GM18909 (cell line): Measurements from ENCODE around the gene CNFN.
"Not testable (repeated sequence)": the region's sequence is repeated elsewhere in the genome, so short reads cannot be mapped to it uniquely, and the experiment has no call there.

Experiments
- ATAC-seq: cut with Tn5 transposase; IDR thresholded peaks from one replicate; pipeline ENCODE4 v1.9.1; 2021; ENCODE audit warnings: mild to moderate bottlenecking; ENCODE audit not compliant: unreplicated experiment, poor library complexity

Gene CNFN

GRCh38 chr19:42353341-42354015 lies 36.6 kb downstream of the CNFN start:
- no peak for ATAC-seq

DNA sequence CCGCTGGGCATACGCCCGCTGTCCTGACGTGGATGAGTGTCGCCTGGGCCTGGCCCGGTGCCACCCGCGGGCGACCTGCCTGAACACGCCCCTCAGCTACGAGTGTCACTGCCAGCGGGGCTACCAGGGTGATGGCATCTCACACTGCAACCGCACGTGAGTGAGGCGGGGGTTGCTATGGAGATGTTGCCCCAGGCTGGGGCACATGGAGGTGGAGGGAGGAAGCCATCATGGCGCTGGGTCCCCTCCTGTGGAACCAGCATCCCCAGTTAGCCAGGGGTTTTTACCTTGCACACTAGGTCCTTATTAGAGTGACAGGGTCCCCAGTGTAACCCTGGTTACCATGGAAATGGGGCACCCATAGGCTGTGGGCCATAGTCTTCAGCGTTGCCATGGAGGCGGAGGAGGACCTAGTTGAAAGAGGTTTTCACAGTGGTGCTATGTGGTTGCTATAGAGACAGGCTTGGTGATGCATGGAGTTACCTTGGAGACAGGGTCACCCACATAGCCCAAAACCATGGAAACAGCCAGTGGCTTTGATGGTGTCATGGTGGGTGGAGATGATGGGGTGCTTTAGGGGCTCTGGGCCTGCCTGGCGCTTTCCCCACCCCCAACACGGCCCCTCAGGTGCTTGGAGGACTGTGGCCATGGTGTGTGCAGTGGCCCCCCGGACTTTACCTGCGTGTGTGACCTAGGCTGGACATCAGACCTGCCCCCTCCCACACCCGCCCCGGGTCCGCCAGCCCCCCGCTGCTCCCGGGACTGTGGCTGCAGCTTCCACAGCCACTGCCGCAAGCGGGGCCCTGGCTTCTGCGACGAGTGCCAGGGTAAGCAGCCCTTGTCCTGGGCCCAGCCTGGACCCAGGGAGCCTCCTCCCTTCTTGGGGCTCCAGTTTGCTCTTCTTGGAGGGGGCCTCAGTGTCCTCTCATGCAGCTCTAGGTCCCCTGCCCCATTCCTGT lies 37.5 kb downstream of the CNFN start:
- ATAC-seq, result no peak

- no peak for ATAC-seq
Observed at GRCh38 chr19:42351079-42351735, 38.9 kb downstream of the CNFN start.

DNA sequence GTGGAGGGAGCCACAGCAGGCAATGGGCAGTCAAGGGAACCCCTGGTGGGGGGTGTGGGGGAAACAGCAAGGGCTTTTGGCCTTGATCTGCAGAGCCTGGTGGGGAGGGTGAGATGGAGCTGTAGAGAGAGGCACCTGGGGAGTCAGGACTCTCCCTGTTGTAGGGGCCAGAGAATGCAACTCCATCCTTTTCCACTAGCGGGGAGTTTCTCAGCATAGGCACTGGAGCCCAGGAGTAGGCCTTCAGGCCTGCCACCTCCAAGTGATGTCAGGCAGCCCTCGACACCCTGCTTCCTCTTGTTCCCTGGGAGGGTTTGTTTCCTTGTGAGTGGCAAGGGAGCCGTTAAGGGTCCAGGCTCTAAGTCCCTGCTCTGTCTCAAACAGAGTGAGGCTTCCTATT lies 39.7 kb downstream of the CNFN start:
- ATAC-seq, result no peak

DNA sequence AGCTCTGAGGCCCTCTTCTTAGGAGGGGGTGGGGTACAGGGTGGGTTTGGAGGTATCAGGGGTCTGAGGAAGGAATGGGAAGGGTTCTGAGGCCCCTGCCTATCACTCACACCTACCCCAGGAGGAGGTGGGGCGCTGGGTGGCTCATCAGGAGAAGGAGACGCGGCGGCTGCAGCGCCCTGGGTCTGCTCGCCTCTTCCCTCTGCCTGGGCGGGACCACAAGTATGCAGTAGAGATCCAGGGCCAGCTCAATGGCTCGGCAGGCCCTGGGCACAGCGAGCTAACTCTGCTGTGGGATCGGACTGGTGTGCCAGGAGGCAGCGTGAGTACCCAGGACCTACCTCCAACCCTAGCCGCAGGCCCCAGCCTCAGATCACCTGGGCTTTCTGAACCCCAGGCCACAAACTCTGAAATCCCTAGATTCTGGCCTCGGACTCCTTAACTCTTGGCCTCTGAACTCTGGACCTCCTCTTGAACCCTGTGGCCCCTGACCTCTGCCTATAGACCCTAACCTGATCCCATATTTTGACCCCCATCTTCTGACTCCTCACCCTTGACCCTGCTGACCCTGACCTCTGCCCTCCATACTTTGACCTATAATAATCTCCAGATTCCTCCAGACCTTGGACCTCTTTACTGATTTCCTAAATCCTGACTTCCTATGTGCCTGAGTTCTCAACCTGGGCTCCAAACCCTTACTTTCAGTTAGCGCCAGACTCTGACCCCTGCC lies 40.6 kb downstream of the CNFN start:
- ATAC-seq, result no peak

DNA sequence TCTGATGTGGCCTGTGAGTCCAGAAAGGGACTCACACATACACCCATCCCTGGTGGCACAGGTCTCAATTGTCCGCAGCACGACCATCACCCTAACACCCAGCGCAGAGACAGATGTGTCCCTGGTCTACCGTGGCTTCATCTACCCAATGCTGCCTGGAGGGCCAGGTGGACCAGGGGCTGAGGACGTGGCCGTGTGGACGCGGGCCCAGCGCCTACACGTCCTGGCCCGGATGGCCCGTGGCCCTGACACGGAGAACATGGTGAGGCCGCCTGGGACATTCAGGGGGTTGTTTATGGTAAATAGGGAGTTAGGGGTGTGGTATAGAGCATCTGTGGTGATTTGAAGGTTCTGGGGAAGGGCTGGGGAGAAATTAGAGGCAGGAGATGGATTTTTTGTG lies 41.9 kb downstream of the CNFN start:
- no peak for ATAC-seq

DNA sequence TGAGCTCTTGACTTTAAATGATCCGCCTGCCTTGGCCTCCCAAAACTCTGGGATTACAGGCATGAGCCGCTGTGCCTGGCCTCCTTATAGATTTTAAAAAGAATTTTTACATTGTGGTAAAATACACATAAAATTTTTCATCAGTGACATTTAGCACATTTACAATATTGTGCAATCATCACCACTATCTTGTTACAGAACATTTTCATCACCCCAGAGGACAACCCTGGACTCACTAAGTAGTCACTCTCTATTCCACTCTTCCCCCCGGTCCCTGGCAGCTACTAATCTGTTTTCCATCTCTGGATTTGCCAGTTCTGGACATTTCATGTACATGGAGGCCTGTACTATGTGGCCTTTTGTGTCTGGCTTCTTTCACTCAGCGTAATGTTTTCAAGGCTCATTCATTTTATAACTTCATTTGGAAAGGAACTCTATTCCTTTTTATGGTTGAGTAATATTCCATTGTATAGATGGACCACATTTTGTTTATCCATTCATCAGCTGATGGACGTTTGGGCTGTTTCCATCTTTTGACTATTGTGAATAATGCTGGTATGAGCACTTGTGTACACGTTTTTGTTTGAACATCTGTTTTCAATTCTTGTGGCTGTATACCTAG lies 44.8 kb downstream of the CNFN start:
- no peak for ATAC-seq

DNA sequence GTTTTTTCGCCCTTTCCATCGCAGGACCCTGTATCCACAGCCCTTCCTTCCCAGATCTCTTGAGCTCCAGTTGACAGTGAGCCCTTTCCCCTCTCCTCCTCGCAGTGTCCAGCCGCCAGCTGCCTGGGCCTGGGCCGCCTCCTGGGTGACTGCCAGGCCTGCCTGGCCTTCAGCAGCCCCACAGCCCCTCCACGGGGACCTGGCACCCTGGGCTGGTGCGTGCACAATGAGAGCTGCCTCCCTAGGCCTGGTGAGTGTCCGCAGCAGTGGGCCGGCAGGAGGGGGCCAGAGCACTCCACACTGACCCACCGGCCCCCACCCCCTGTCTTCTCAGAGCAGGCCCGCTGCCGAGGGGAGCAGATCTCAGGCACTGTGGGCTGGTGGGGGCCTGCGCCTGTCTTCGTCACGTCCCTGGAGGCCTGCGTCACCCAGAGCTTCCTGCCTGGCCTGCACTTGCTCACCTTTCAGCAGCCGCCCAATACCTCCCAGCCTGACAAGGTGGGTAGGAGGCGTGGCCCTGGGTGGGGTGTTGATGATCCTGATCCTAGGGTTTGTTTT lies 45.7 kb downstream of the CNFN start:
- no peak for ATAC-seq

- no peak for ATAC-seq
Observed at GRCh38 chr19:42343344-42344110, 46.6 kb downstream of the CNFN start.

DNA sequence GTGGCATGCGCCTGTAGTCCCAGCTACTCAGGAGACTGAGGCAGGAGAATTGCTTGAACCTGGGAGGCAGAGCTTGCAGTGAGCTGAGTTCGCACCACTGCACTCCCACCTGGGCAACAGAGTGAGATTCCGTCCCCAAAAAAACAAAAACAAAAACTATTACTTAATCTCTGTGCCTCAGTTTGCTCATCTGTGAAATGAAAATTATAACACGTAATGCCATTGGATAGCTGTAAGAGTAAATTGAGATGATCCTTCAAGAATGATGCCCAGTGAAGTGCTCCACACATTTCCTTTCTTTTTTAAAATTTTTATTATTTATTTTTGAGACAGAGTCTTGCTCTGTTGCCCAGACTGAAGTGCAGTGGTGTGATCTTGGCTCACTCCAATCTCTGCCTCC lies 50.2 kb downstream of the CNFN start:
- ATAC-seq, result not testable (repeated sequence)

DNA sequence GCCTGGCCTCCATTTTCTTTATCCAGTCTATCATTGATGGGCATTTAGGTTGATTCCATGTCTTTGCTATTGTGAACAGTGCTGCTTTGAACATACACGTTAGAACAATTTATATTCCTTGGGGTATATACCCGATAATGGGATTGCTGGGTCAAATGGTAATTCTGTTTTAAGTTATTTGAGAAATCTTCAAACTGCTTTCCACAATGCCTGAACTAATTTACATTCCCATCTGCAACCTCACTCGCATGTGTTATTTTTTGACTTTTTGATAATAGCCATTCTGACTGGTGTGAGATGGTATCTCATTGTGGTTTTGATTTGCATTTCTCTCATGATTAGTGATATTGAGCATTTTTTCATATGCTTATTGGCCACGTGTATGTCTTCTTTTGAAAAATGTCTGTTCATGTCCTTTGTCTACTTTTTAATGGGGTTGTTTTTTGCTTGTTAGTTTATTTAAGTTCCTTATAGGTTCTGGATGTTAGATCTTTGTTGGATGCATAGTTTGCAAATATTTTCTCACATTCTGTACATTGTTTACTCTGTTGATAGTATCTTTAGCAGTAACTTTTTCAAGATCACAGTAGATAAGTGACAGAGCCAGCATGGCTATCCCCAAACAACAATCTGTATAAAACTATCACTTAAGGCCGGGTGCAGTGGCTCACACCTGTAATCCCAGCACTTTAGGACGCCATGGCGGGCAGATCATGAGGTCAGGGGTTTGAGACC lies 50.8 kb downstream of the CNFN start:
- ATAC-seq, result not testable (repeated sequence)
